DOHH2 (cell line): ENCODE results near the gene ZNF879.

Source experiments
- H3F3A ChIP-seq: fragments of 200-600 bp; sonication (generic), shearing (Covaris generic); 2 replicates; pipeline ENCODE4 v1.6.0; 2016; ENCODE audit warnings: antibody characterized with exemption, mild to moderate bottlenecking; ENCODE audit not compliant: control insufficient read depth, insufficient read depth
- H3K27ac ChIP-seq: fragments of 200-600 bp; sonication (generic); 2 replicates; pipeline ENCODE4 v1.5.1; 2014; ENCODE audit warnings: low read depth, mild to moderate bottlenecking, low read length, moderate library complexity
- H3K27me3 ChIP-seq: fragments of 200-600 bp; sonication (generic); 2 replicates; pipeline ENCODE4 v1.6.1; 2014; ENCODE audit warnings: mild to moderate bottlenecking, low read length, mixed read lengths; ENCODE audit not compliant: control insufficient read depth
- H3K36me3 ChIP-seq: fragments of 200-600 bp; sonication (generic); 2 replicates; pipeline ENCODE4 v1.6.1; 2014; ENCODE audit warnings: mild to moderate bottlenecking, low read length, moderate library complexity, mixed read lengths; ENCODE audit not compliant: control insufficient read depth
- H3K4me1 ChIP-seq: fragments of 200-600 bp; sonication (generic); 2 replicates; pipeline ENCODE4 v1.6.1; 2014; ENCODE audit warnings: mild to moderate bottlenecking, low read length, mixed read lengths; ENCODE audit not compliant: control insufficient read depth
- H3K4me2 ChIP-seq: fragments of 200-600 bp; sonication (generic); 2 replicates; pipeline ENCODE4 v1.6.0; 2014; ENCODE audit warnings: mild to moderate bottlenecking, low read length, moderate library complexity
- H3K4me3 ChIP-seq: fragments of 200-600 bp; sonication (generic); 2 replicates; pipeline ENCODE4 v1.5.1; 2014; ENCODE audit warnings: mild to moderate bottlenecking, low read length, mixed read lengths
- H3K79me2 ChIP-seq: fragments of 200-600 bp; sonication (generic); 2 replicates; pipeline ENCODE4 v1.6.1; 2014; ENCODE audit warnings: mild to moderate bottlenecking, low read length, mixed read lengths; ENCODE audit not compliant: control insufficient read depth
- H3K9me2 ChIP-seq: fragments of 200-600 bp; sonication (generic); replicated peaks from 2 replicates; pipeline ENCODE4 v1.6.1; 2014; ENCODE audit warnings: mild to moderate bottlenecking, low read length, mixed read lengths; ENCODE audit not compliant: control insufficient read depth
- H3K9me3 ChIP-seq: fragments of 200-600 bp; sonication (generic); 2 replicates; pipeline ENCODE4 v1.6.1; 2014; ENCODE audit warnings: antibody characterized with exemption, low read length, mixed read lengths; ENCODE audit not compliant: control insufficient read depth, insufficient read depth
- H4K20me1 ChIP-seq: fragments of 200-600 bp; sonication (generic); 2 replicates; pipeline ENCODE4 v1.6.0; 2014; ENCODE audit warnings: low read depth, mild to moderate bottlenecking, antibody characterized with exemption, low read length, moderate library complexity; ENCODE audit not compliant: control insufficient read depth, insufficient read depth
- CTCF ChIP-seq: fragments of 200-600 bp; sonication (generic); IDR thresholded peaks from one replicate; pipeline ENCODE4 v1.5.1; 2014; ENCODE audit warnings: antibody characterized with exemption, mild to moderate bottlenecking, low read depth, low read length; ENCODE audit not compliant: poor library complexity, severe bottlenecking
- EZH2phosphoT487 ChIP-seq: fragments of 200-600 bp; sonication (generic); IDR thresholded peaks from 2 replicates; pipeline ENCODE4 v1.6.1; 2017; ENCODE audit warnings: borderline replicate concordance, mild to moderate bottlenecking, antibody characterized with exemption, low read length, moderate library complexity, mixed read lengths

ZNF879 gene

GRCh38 chr5:178983728-178984127 is 39.9 kb upstream of the ZNF879 start:
- peaks cover 20% of the 10 kb centered on the region; the same call in 1 of the 2 replicates for H3K9me3 ChIP-seq
- TF ChIP-seq EZH2phosphoT487, result no peak
- no peak for TF ChIP-seq CTCF

DNA sequence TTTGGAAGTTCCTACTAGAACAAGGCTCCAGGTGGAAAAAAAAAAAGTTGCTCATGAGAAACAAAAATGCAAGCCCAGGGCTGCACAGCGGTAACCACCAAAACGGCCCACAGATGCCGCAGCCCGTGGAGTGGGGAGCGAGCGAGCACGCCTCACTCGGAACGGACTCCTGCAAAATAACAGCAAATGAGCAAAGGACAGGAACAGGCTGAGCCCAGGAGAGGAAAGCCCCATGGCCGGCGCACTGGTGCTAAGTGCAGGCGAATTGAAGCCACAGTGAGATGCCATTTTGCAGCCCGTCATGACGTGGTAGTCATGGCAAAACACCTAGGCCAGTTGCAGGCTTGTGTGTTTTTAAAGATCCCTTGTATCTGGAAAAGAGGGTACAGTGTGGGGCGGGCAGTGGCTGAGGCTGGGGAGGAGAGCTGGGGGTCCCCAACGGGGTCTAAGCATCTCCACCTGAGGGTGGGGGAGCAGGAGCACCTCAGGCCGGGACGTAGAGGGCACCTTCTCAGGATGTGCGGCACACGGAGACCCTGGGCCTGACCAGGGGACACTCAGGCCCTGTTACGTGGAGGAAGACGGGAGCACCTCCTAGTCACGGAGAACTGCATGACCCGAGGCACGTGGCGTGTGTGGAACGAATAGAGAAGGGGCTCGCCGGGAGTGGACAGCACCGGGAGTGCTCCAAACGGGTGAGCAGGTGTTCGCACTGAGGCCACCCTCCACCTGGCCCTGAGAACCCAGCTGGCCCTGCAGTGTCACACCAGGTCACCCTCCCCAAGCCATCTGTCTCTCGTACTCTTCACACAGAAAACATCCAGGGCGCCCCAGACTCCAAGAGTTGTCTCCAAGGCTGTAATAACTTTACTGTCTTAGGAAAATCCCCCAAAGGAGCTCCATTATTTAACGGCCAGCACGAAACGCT is 39.2 kb upstream of the ZNF879 start:
- no peak overlapping the region for H3K4me2 ChIP-seq
- H3K4me3 ChIP-seq, result no peak overlapping the region
- no peaks in the 10 kb centered on the region for H3K9me2 ChIP-seq
- no peaks in the 10 kb centered on the region for H3F3A ChIP-seq
- H4K20me1 ChIP-seq, result no peaks in the 10 kb centered on the region
- H3K27ac ChIP-seq, result no peak overlapping the region
- TF ChIP-seq EZH2phosphoT487 (no peak), CTCF (no peak)
- no peaks in the 10 kb centered on the region for H3K79me2 ChIP-seq
- no peaks in the 10 kb centered on the region for H3K4me1 ChIP-seq
- H3K36me3 ChIP-seq, result no peaks in the 10 kb centered on the region
- H3K27me3 ChIP-seq, result no peaks in the 10 kb centered on the region
- peaks cover 20% of the 10 kb centered on the region; the same call in 1 of the 2 replicates for H3K9me3 ChIP-seq

More at GRCh38 chr5:178983728-178984127, 39.9 kb upstream of the ZNF879 start:
- Histone ChIP-seq H4K20me1 (no peaks in the 10 kb centered on the region), H3K4me1 (no peaks in the 10 kb centered on the region), H3K27ac (no peak overlapping the region), H3K79me2 (no peaks in the 10 kb centered on the region), H3K27me3 (no peaks in the 10 kb centered on the region), H3K4me2 (no peak overlapping the region), H3K36me3 (no peaks in the 10 kb centered on the region), H3K4me3 (no peak overlapping the region), H3F3A (no peaks in the 10 kb centered on the region), H3K9me2 (no peaks in the 10 kb centered on the region)

DNA sequence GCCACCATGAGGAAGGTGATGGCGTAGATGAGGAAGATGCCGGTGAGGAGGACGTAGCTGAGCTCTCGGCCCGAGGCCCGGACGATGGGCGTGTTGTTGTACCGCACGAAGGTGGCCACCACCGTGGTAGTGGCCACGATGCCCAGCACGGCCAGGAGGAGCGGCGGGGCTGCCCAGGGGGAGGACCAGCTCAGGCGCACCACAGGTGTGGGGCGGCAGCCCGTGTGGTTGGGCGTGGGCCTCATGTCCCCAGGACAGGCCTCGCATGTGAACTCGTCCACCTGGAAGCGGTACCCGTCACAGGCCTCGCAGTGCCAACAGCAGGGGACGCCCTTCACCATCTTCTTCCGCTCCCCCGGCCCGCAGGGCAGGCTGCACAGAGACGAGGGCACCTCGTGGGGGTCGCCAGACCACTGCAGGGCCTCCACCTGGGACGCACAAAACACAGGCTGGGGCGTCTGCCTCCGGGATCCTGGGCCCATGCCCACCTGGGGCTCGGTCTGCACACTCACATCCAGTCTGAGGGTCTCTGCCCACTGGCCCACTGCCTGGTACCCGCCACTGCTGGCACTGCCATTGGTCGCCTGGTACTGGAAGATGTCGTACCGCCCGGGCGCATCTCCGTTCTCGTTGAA is 37.2 kb upstream of the ZNF879 start:
- H3K9me2 ChIP-seq, result no peaks in the 10 kb centered on the region
- peaks cover 22% of the 10 kb centered on the region; the same call in 1 of the 2 replicates for H3K9me3 ChIP-seq
- no peaks in the 10 kb centered on the region for H3K36me3 ChIP-seq
- no peaks in the 10 kb centered on the region for H3F3A ChIP-seq
- H3K27ac ChIP-seq, result no peak overlapping the region
- no peak for TF ChIP-seq EZH2phosphoT487
- no peak for TF ChIP-seq CTCF
- no peaks in the 10 kb centered on the region for H3K4me1 ChIP-seq
- no peaks in the 10 kb centered on the region for H3K27me3 ChIP-seq
- H3K4me2 ChIP-seq, result no peak overlapping the region
- no peak overlapping the region for H3K4me3 ChIP-seq
- H4K20me1 ChIP-seq, result no peaks in the 10 kb centered on the region
- no peaks in the 10 kb centered on the region for H3K79me2 ChIP-seq
